ENCODE results near the gene SCMH1. TPM values are rescaled to one million over a fixed set of nuclear protein-coding genes. Genes with fewer than 3 reads are reported as not detected.

The SCMH1 gene
- total RNA-seq, 4 donors from 2014 or later: 76.5 to 110 (median 92.4) TPM

DNA sequence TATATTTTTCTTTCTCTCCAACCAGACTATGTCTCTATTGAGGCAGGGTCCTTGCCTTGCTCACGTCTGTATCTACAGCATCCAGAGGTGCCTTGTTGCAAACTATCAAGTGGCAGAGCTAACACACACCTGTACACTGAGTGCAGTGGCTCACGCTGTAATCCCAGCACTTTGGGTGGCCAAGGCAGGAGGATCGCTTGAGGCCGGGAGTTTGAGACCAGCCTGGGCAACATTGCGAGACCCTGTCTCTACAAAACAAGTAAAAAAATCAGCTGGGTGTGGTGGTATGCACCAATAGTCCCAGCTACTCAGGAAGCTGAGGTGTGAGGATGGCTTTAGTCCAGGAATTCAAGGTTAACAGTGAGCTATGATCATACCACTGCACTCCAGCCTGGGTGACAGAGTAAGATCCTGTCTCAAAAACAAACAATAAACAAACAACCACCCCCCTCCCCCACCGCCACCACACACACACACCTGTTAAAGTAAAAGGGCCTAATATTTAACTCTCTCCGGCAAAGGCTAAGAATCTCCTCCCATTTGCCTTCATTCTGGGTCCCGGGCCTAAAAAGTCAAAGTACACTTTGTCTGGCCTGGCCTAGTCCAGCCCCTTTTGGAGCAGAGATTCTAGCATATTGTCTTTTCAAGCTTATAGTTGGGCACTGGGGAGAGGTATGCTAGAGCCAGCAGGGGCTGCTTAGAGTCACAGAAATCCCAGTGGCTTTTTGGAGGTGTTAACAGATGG, 211.1 kb downstream of the SCMH1 start:
- DNase-seq (ENCODE audit: extremely low spot score): no peak
- H3K27ac ChIP-seq (replicated peaks in 1 of 4): no peak overlapping the region
- H3K27me3 ChIP-seq: no peaks in the 10 kb centered on the region
- TF ChIP-seq, protein P1, sequence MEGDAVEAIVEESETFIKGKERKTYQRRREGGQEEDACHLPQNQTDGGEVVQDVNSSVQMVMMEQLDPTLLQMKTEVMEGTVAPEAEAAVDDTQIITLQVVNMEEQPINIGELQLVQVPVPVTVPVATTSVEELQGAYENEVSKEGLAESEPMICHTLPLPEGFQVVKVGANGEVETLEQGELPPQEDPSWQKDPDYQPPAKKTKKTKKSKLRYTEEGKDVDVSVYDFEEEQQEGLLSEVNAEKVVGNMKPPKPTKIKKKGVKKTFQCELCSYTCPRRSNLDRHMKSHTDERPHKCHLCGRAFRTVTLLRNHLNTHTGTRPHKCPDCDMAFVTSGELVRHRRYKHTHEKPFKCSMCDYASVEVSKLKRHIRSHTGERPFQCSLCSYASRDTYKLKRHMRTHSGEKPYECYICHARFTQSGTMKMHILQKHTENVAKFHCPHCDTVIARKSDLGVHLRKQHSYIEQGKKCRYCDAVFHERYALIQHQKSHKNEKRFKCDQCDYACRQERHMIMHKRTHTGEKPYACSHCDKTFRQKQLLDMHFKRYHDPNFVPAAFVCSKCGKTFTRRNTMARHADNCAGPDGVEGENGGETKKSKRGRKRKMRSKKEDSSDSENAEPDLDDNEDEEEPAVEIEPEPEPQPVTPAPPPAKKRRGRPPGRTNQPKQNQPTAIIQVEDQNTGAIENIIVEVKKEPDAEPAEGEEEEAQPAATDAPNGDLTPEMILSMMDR (IDR thresholded peaks at IDR 0.05): no peak
- TF ChIP-seq POLR2AphosphoS5 (IDR thresholded peaks at IDR 0.05) (no peak), POLR2A (IDR thresholded peaks at IDR 0.05; ENCODE audit: low read depth) (no peak), EP300 (IDR thresholded peaks at IDR 0.05) (no peak)
- H3K9me3 ChIP-seq: no peaks in the 10 kb centered on the region
- 91% methylated on average over 8 of the region's 8 CpGs for WGBS
- no peak overlapping the region for H3K4me3 ChIP-seq
- peaks cover 25 to 100% (median 76%) of the 10 kb centered on the region in 4 donors for H3K36me3 ChIP-seq
- no peaks in the 10 kb centered on the region for H3K4me1 ChIP-seq
- intact Hi-C loops (cut with DNase I): no loop called here

DNA sequence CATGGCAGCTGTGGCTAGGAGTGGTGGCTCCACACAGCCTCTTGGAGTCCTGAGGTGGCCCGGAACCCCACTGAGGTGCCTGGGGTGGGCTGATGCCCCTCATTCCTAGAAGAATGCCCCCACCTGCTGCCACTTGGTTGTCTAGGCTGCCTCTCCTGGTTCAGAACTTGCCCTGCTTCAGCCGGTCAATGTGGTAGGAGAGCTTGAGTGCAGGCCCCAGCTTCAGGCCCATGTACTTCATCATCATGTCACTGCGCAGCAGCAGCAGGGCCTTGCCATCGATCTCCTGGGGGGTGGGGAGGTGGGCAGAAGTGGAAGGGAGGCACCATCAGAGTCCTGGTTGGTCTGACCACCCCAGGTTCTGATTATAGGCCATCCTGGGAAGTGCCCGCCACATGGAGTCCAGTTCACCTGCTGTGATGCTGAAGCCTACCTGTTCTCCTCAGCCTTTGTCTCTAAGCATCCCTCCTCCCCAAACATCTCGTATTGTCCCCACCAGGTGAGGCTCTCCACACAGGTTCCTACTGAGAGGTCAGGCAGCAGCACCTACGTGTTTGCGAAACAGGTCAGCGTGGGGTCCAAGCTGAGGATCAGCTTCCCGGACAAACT, 214.0 kb downstream of the SCMH1 start:
- no peak for TF ChIP-seq EP300 (IDR thresholded peaks at IDR 0.05)
- TF ChIP-seq, protein P1 (IDR thresholded peaks at IDR 0.05): no peak
- TF ChIP-seq POLR2AphosphoS5 (IDR thresholded peaks at IDR 0.05): no peak
- TF ChIP-seq POLR2A (IDR thresholded peaks at IDR 0.05; ENCODE audit: low read depth): no peak
- Histone ChIP-seq H3K4me1 (no peaks in the 10 kb centered on the region), H3K9me3 (no peaks in the 10 kb centered on the region), H3K36me3 (peaks cover 23 to 90% (median 69%) of the 10 kb centered on the region in 4 donors), H3K4me3 (no peak overlapping the region), H3K27ac (replicated peaks in 1 of 4) (no peak overlapping the region), H3K27me3 (no peaks in the 10 kb centered on the region)
- intact Hi-C loops (cut with DNase I): no loop called here
- WGBS: 97% methylated on average over 6 of the region's 10 CpGs
- DNase-seq (ENCODE audit: extremely low spot score): no peak

DNA sequence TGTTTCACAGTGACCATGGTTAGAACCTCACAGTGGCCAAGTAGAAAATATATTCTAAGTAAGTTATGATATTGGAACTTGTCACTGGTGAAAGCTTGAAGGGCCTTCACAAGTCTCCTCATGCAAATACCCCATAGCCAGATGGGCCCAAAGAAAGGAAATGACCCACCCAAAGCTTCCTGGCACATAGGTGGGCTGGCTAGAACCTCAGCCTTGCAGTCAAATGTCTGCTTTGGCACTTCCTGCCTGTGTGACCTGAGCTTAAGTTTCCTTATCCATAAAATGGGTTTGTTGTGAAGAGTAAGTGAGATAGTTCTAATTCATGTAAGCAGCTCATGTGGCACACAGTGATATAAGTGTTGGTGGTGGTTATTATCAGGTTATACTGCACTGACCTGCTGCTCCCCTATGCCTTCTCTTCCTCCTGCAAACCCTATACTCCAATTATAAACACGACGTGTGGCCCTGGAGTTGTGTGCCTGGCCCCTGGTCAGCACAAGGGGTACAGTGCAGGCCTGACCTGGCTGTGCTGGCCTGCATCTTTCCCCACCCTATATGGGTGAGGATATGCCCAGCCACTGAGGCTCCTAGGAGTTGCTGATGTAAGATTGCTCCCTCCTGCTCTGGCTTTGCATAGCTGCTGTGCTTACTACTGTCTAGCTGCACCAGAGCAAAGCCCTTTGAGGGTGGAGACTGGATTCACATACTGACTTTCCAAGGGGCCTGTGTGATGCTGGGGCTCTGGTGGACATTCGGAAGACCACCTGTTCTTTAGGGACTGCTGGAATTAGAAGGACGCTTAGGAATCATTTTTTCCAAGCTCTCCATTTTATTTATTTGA, 215.9 kb downstream of the SCMH1 start:
- H3K4me3 ChIP-seq: no peak overlapping the region
- no peak overlapping the region for H3K27ac ChIP-seq (replicated peaks in 1 of 4)
- 94% methylated on average over 4 of the region's 4 CpGs for WGBS
- peaks cover 8 to 12% (median 11%) of the 10 kb centered on the region in 4 donors for H3K4me1 ChIP-seq
- no peaks in the 10 kb centered on the region for H3K9me3 ChIP-seq
- DNase-seq (ENCODE audit: extremely low spot score): no peak
- intact Hi-C loops (cut with DNase I): no loop called here
- TF ChIP-seq POLR2A (IDR thresholded peaks at IDR 0.05; ENCODE audit: low read depth) (no peak), EP300 (IDR thresholded peaks at IDR 0.05) (no peak), POLR2AphosphoS5 (IDR thresholded peaks at IDR 0.05) (no peak)
- TF ChIP-seq, protein P1 (IDR thresholded peaks at IDR 0.05): no peak
- no peaks in the 10 kb centered on the region for H3K27me3 ChIP-seq
- peaks cover 20 to 76% (median 54%) of the 10 kb centered on the region in 4 donors for H3K36me3 ChIP-seq

DNA sequence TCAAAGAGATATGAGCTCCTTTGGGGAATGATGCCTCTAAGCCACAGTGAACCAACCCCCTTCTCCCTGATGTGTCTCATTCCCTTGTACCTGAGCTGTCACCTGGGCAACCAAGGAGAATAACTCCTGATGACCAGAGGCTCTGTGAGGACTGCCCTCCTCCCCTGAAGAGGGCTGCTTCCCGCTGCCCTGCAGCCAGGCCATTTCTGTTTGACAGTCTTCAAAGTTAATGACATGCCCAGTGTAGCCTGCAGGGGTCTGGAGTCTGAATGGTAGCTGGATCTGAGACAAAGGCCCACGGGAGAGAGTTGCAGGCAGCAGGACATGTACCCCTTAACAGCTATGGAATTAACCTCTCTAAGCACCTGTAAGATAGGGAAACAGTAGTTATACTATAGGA, 217.2 kb downstream of the SCMH1 start:
- Histone ChIP-seq H3K36me3 (peaks cover 20 to 63% (median 44%) of the 10 kb centered on the region in 4 donors), H3K9me3 (no peaks in the 10 kb centered on the region), H3K27ac (replicated peaks in 1 of 4) (no peak overlapping the region), H3K4me1 (peaks cover 8 to 15% (median 12%) of the 10 kb centered on the region in 4 donors), H3K27me3 (no peaks in the 10 kb centered on the region), H3K4me3 (no peak overlapping the region)
- DNase-seq (ENCODE audit: extremely low spot score): no peak
- no peak for TF ChIP-seq EP300 (IDR thresholded peaks at IDR 0.05)
- no peak for TF ChIP-seq POLR2A (IDR thresholded peaks at IDR 0.05; ENCODE audit: low read depth)
- TF ChIP-seq POLR2AphosphoS5 (IDR thresholded peaks at IDR 0.05): no peak
- TF ChIP-seq, protein P1 (IDR thresholded peaks at IDR 0.05): no peak
- no CpG with 5 or more reads among the region's 2 CpGs for WGBS
- intact Hi-C loops (cut with DNase I): no loop called here
